WTC11 (cell line): Measurements from ENCODE around the gene UBE2L3. TPM values are rescaled to one million over a fixed set of nuclear protein-coding genes. Genes with fewer than 3 reads are reported as not detected.

Experiments
- ATAC-seq: fragments of 200-7000 bp; cut with Tn5 transposase; 2 replicates; pipeline ENCODE4 v1.10.0; 2021; ENCODE audit warnings: mild to moderate bottlenecking, moderate library complexity
- Bru-seq: library from RNA; stranded (reverse); fragments of 400-500 nt; gene quantifications from one replicate; lab custom pipeline; 2021; lab: Mats Ljungman, UMichigan
- CTCF ChIA-PET: fragments of 300-600 bp; sonication (Branson Sonifier 250); formaldehyde crosslinking; loops from one replicate; lab custom pipeline; 2021; ENCODE audit warnings: antibody characterized with exemption; lab: Charles Lee
- POLR2A ChIA-PET: fragments of 350-600 bp; sonication (Branson Sonifier 250); formaldehyde crosslinking; loops from one replicate; lab custom pipeline; 2021; ENCODE audit warnings: antibody characterized with exemption; lab: Charles Lee
- DNase-seq: peaks from one replicate; pipeline ENCODE4 v3.0.0; 2021; ENCODE audit warnings: low spot score
- H3K27ac Mint-ChIP-seq: 2 replicates; pipeline ENCODE4 v1.8.0; 2021; ENCODE audit warnings: mixed read lengths
- H3K27me3 Mint-ChIP-seq: 2 replicates; pipeline ENCODE4 v1.8.0; 2021; ENCODE audit warnings: low read depth, mild to moderate bottlenecking, moderate library complexity, mixed read lengths
- H3K36me3 Mint-ChIP-seq: 2 replicates; pipeline ENCODE4 v1.8.0; 2021; ENCODE audit warnings: mixed read lengths
- H3K4me1 Mint-ChIP-seq: 2 replicates; pipeline ENCODE4 v1.8.0; 2022; ENCODE audit warnings: mixed read lengths
- H3K4me3 Mint-ChIP-seq: 2 replicates; pipeline ENCODE4 v1.8.0; 2021; ENCODE audit warnings: mild to moderate bottlenecking, moderate library complexity, mixed read lengths
- H3K9me3 Mint-ChIP-seq: 2 replicates; pipeline ENCODE4 v1.8.0; 2021; ENCODE audit warnings: mixed read lengths
- ATF6 ChIP-seq: sonication (generic); formaldehyde crosslinking; IDR thresholded peaks from 2 replicates; pipeline ENCODE4 v1.8.1; 2023; ENCODE audit warnings: mild to moderate bottlenecking, missing genetic modification reagents
- CBFB ChIP-seq: sonication (generic); formaldehyde crosslinking; IDR thresholded peaks from 2 replicates; pipeline ENCODE4 v1.8.1; 2022; ENCODE audit warnings: mild to moderate bottlenecking, low read depth, missing genetic modification reagents
- E2F4 ChIP-seq: sonication (generic); formaldehyde crosslinking; IDR thresholded peaks from 2 replicates; pipeline ENCODE4 v1.8.1; 2022; ENCODE audit warnings: low read depth, mild to moderate bottlenecking, moderate library complexity, missing genetic modification reagents, borderline replicate concordance
- E2F5 ChIP-seq: sonication (generic); formaldehyde crosslinking; IDR thresholded peaks from 2 replicates; pipeline ENCODE4 v1.8.1; 2022; ENCODE audit warnings: mild to moderate bottlenecking, moderate library complexity, missing genetic modification reagents
- ELF4 ChIP-seq: sonication (generic); formaldehyde crosslinking; IDR thresholded peaks from 2 replicates; pipeline ENCODE4 v1.8.1; 2022; ENCODE audit warnings: low read depth, mild to moderate bottlenecking, moderate library complexity, missing genetic modification reagents
- ERG ChIP-seq: fragments of 250-450 bp; sonication (Bioruptor Pico); IDR thresholded peaks from 2 replicates; pipeline ENCODE4 v1.8.0; 2021; ENCODE audit warnings: mild to moderate bottlenecking
- ESRRA ChIP-seq: sonication (generic); formaldehyde crosslinking; IDR thresholded peaks from 2 replicates; pipeline ENCODE4 v1.8.1; 2022; ENCODE audit warnings: mild to moderate bottlenecking, missing genetic modification reagents, borderline replicate concordance
- ETV6 ChIP-seq: sonication (generic); formaldehyde crosslinking; IDR thresholded peaks from 2 replicates; pipeline ENCODE4 v1.8.1; 2022; ENCODE audit warnings: mild to moderate bottlenecking, missing genetic modification reagents
- FOXP1 ChIP-seq: sonication (generic); formaldehyde crosslinking; IDR thresholded peaks from 2 replicates; pipeline ENCODE4 v1.8.0; 2022; ENCODE audit warnings: missing genetic modification reagents, mild to moderate bottlenecking, moderate library complexity, borderline replicate concordance
- GABPB1 ChIP-seq: sonication (generic); formaldehyde crosslinking; IDR thresholded peaks from 2 replicates; pipeline ENCODE4 v1.8.1; 2023; ENCODE audit warnings: mild to moderate bottlenecking, missing genetic modification reagents
- JUN ChIP-seq: sonication (generic); formaldehyde crosslinking; IDR thresholded peaks from 2 replicates; pipeline ENCODE4 v1.8.0; 2023; ENCODE audit warnings: mild to moderate bottlenecking, missing genetic modification reagents
- MAX ChIP-seq: sonication (generic); formaldehyde crosslinking; IDR thresholded peaks from 2 replicates; pipeline ENCODE4 v1.8.0; 2022; ENCODE audit warnings: mild to moderate bottlenecking, missing genetic modification reagents
- NFATC4 ChIP-seq: fragments of 250-450 bp; sonication (Bioruptor Pico); IDR thresholded peaks from 2 replicates; pipeline ENCODE4 v1.9.0; 2021; ENCODE audit warnings: mild to moderate bottlenecking
- NR1H2 ChIP-seq: sonication (generic); formaldehyde crosslinking; IDR thresholded peaks from 2 replicates; pipeline ENCODE4 v1.9.0; 2021; ENCODE audit warnings: mild to moderate bottlenecking, moderate library complexity, missing genetic modification reagents
- OVOL2 ChIP-seq: fragments of 250-450 bp; sonication (Bioruptor Pico); IDR thresholded peaks from 2 replicates; pipeline ENCODE4 v1.9.0; 2021; ENCODE audit warnings: mild to moderate bottlenecking, borderline replicate concordance
- PREB ChIP-seq: sonication (generic); formaldehyde crosslinking; IDR thresholded peaks from 2 replicates; pipeline ENCODE4 v1.8.1; 2022; ENCODE audit warnings: mild to moderate bottlenecking, missing genetic modification reagents, moderate library complexity, borderline replicate concordance
- SMAD3 ChIP-seq: sonication (generic); formaldehyde crosslinking; IDR thresholded peaks from 2 replicates; pipeline ENCODE4 v1.8.0; 2022; ENCODE audit warnings: missing genetic modification reagents, mild to moderate bottlenecking, borderline replicate concordance
- TEAD1 ChIP-seq: sonication (generic); formaldehyde crosslinking; IDR thresholded peaks from 2 replicates; pipeline ENCODE4 v1.8.0; 2022; ENCODE audit warnings: mild to moderate bottlenecking, missing genetic modification reagents
- ZNF317 ChIP-seq: sonication (generic); formaldehyde crosslinking; IDR thresholded peaks from 2 replicates; pipeline ENCODE4 v1.8.1; 2023; ENCODE audit warnings: low read depth, mild to moderate bottlenecking, moderate library complexity, missing genetic modification reagents, borderline replicate concordance
- ZNF423 ChIP-seq: fragments of 250-450 bp; sonication (Bioruptor Pico); IDR thresholded peaks from 2 replicates; pipeline ENCODE4 v2.1.2; 2022; ENCODE audit warnings: mild to moderate bottlenecking, moderate library complexity
- ZNF425 ChIP-seq: fragments of 250-450 bp; sonication (Bioruptor Pico); conservative IDR thresholded peaks from 2 replicates; pipeline ENCODE4 v1.9.0; 2021; ENCODE audit warnings: mild to moderate bottlenecking
- long read RNA-seq, 3 experiments: library from RNA in 1 of 3; library from capped mRNA in 1 of 3; library from polyadenylated mRNA in 1 of 3; unstranded in 2 of 3; stranded (forward) in 1 of 3; transcript quantifications; one replicate each; pipeline ENCODE4 v2.0.0, GENCODE V29; 2021
- total RNA-seq: library from RNA; stranded (reverse); gene quantifications from 3 replicates; pipeline ENCODE4 v1.2.3, GENCODE V29; 2021

UBE2L3 gene
- 75.7 to 79.1 TPM (median 77.4 TPM) in 3 replicates for total RNA-seq
- percentile 73 among the genes with signal in this experiment for Bru-seq, nascent RNA
- long read RNA-seq, experiment 1, transcript UBE2L3-203 (4 exons, 3,451 nt): minor isoform, 5 of 567 reads
- long read RNA-seq, experiment 1, transcript UBE2L3-204 (3 exons, 2,932 nt): minor isoform, 15 of 567 reads
- long read RNA-seq, experiment 1, transcript UBE2L3-201 (4 exons, 3,028 nt): major isoform, 514 of 567 reads
- long read RNA-seq, experiment 1, partial matches to known transcripts: 11 of 567 reads
- long read RNA-seq, experiment 1, other reads (novel, unspliced or antisense): 22 of 567 reads
- long read RNA-seq, experiment 2, transcript UBE2L3-201 (4 exons, 3,028 nt): major isoform, 162 of 271 reads
- long read RNA-seq, experiment 2, partial matches to known transcripts: 50 of 271 reads
- long read RNA-seq, experiment 2, other reads (novel, unspliced or antisense): 56 of 271 reads
- long read RNA-seq, experiment 3, transcript UBE2L3-204 (3 exons, 2,932 nt): minor isoform, 13 of 473 reads
- long read RNA-seq, experiment 3, transcript UBE2L3-201 (4 exons, 3,028 nt): major isoform, 271 of 473 reads
- long read RNA-seq, experiment 3, partial matches to known transcripts: 184 of 473 reads
- long read RNA-seq, experiment 3, other reads (novel, unspliced or antisense): 5 of 473 reads

- peaks cover 4% of the 10 kb centered on the region; the same call in 1 of the 2 replicates for H3K36me3 Mint-ChIP-seq
- no peaks in the 10 kb centered on the region for H3K9me3 Mint-ChIP-seq
- ChIA-PET POLR2A (no interaction called here), CTCF (interaction anchor here (1.6 to 2.5 kb wide), 2 partner anchors 62 to 74 kb away, joined by 5 to 8 read pairs; partner anchors contain the start of genes SDF2L1 and YDJC)
- peak; percentile 84 for ATAC-seq
- peak within 1 kb of the TSS; percentile 95 for H3K4me3 Mint-ChIP-seq
- peak within 1 kb of the TSS; percentile 78 for H3K27ac Mint-ChIP-seq
- peaks cover 33% of the 10 kb centered on the region for H3K4me1 Mint-ChIP-seq
- DNase-seq: peak; percentile 92
- H3K27me3 Mint-ChIP-seq: no peaks in the 10 kb centered on the region
- TF ChIP-seq NR1H2 (CRISPR knock-in tag): peak; percentile 60; the same call in 1 of the 2 replicates
- TF ChIP-seq CBFB: no peak
- no peak for TF ChIP-seq NFATC4 (CRISPR knock-in tag)
- peak; percentile 66 for TF ChIP-seq ZNF423 (CRISPR knock-in tag)
- TF ChIP-seq ESRRA: 0 out of 2 replicates have a peak, but pooled peaks have one; percentile 65
- TF ChIP-seq ERG (CRISPR knock-in tag): no peak
- TF ChIP-seq ZNF425 (CRISPR knock-in tag): no peak
- peak; percentile 63; the same call in 1 of the 2 replicates for TF ChIP-seq FOXP1 (CRISPR knock-in tag)
- peak; percentile 85; the same call in 1 of the 2 replicates for TF ChIP-seq ETV6
- 0 out of 2 replicates have a peak, but pooled peaks have one; percentile 42 for TF ChIP-seq PREB (CRISPR knock-in tag)
- TF ChIP-seq SMAD3 (CRISPR knock-in tag): peak; percentile 71; the same call in 1 of the 2 replicates
- peak; percentile 74; the same call in 1 of the 2 replicates for TF ChIP-seq E2F5 (CRISPR knock-in tag)
- TF ChIP-seq E2F4 (CRISPR knock-in tag): peak; percentile 63; the same call in 1 of the 2 replicates
- no peak for TF ChIP-seq ELF4 (CRISPR knock-in tag)
- 0 out of 2 replicates have a peak, but pooled peaks have one; percentile 23 for TF ChIP-seq ZNF317 (CRISPR knock-in tag)
- no peak for TF ChIP-seq OVOL2 (CRISPR knock-in tag)
- TF ChIP-seq JUN (CRISPR knock-in tag): peak; percentile 89; the same call in 1 of the 2 replicates
- peak; percentile 76 for TF ChIP-seq GABPB1 (CRISPR knock-in tag)
- no peak for TF ChIP-seq ATF6
- peak; percentile 50; the same call in 1 of the 2 replicates for TF ChIP-seq TEAD1 (CRISPR knock-in tag)
- no peak for TF ChIP-seq MAX (CRISPR knock-in tag)
These were observed at the start of gene UBE2L3 for GRCh38 chr22:21567456-21568346. UBE2L3 (plus strand) TSS chr22:21567714; CDS start chr22:21567745, 31 bp downstream.
